ENCODE results near the gene PDLIM4.
A peak's percentile ranks its signal among the peaks of the same experiment; 100 is the strongest.

PDLIM4 gene

GRCh38 chr5:132310141-132310834 is 52.8 kb downstream of the PDLIM4 start:
- no peak for DNase-seq

DNA sequence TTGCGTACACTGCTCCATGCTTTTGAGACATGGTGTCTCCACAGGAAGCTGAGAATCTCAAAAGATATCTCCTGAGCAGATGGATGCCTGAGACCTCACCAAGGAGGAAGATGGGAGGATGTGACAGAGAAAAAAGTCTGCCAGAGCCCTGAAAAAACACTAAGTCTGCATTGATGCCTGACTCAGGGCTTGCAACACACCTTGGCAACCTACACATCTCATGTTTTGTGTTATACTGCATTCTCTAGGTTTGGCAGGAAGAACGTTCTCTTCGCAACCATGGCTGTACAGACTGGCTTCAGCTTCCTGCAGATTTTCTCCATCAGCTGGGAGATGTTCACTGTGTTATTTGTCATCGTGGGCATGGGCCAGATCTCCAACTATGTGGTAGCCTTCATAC is 55.9 kb downstream of the PDLIM4 start:
- DNase-seq = peak; percentile 44

DNA sequence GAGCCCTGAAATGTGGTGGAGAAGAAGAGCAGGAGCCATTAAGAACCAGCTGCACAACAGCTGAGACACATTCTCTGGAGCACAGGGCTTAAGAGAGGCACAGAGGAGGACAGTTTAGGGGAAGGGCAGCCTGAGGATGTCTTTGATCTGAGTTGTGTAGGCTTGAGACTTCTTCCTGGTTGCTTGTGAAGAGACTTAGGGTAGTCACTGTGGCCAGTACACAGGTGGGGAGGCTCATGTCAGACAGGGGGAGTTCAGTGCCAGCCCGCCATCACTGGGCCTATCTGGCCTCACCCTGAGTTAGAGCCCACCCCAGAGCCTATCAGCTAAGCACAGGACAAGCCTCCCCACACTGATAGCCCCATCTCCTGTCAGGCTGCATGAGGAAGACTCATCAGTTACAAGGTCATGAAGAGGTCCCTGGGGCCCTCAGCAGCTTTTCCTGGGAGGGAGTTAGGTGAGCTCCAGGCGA is 56.5 kb downstream of the PDLIM4 start:
- DNase-seq = no peak

- no peak for DNase-seq
These were observed 58.1 kb downstream of the PDLIM4 start for GRCh38 chr5:132315529-132316067.

DNA sequence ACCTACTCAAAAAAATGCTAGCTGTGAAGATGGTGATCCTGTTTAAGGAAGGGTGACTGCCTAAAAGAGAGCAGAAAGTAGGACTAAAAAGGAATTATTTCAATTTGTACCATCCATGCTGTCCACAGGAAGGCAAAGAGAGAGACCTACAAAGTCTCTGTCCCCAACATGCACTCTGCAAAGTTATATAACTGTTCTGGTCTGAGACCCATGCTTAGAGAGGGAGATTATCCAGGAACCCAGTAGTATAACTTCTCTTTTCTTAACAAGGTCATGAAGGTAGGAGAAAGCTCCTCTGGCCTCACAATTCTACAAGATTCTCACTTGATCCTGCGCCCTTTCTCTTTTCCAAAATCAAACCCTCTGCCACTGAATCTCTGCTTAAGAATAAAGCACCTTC is 62.5 kb downstream of the PDLIM4 start:
- no peak for DNase-seq

DNA sequence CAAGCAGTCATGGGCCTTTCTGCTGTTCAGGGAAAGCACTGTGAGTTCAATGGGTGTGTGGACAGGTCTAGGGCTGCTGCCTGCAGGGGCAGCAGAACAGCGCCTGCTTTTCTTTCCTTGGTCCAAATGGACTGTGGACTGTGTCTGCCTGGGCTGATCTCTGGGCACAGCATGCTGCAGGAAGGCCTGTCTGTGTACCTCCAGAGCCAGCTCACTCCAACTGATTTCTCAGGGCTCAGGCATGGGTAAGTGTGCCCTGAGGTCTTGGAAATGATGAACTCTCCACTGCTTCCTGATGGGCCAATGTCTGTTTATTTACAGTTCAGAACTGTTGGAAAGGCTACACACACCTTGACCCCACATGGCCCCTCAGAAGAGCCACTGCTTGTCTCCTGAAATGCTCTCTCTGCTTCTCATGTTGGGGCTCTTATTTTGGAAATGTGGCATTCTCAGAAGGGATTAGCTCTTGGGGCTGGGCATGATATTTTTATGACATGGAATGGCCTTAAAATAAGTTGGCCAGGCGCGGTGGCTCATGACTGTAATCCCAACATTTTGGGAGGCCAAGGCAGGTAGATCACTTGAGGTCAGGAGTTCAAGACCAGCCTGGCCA is 63.7 kb downstream of the PDLIM4 start:
- DNase-seq = no peak

- no peak for DNase-seq
These were observed 64.8 kb downstream of the PDLIM4 start for GRCh38 chr5:132322266-132322665.
